Measurements from ENCODE around the gene RPL28.

The RPL28 gene

GRCh38 chr19:55443045-55443823 lies 57.5 kb downstream of the RPL28 start, which contains the start of gene SHISA7:
SHISA7 (minus strand) TSS chr19:55443300; CDS start chr19:55442863, 437 bp downstream.
- H3K36me3 ChIP-seq (replicated peaks; ENCODE audit: insufficient read depth, low read length), result no peaks in the 10 kb centered on the region
- H3K9ac ChIP-seq (ENCODE audit: low read length), result no peak within 1 kb of the TSS
- no peak within 1 kb of the TSS for H3K4me3 ChIP-seq (ENCODE audit: low read length)
- no peaks in the 10 kb centered on the region for H3K9me3 ChIP-seq (replicated peaks; ENCODE audit: insufficient read depth, low read length)
- DNase-seq, result no peak
- no peaks in the 10 kb centered on the region for H4K20me1 ChIP-seq (ENCODE audit: insufficient read depth, low read length)
- no peak within 1 kb of the TSS for H3K27ac ChIP-seq (ENCODE audit: low read length)
- no peaks in the 10 kb centered on the region for H3F3A ChIP-seq (ENCODE audit: insufficient read depth, low read length)
- TF ChIP-seq CTCF (IDR thresholded peaks at IDR 0.05; ENCODE audit: low read length) (no peak), EZH2 (optimal IDR thresholded peaks at IDR 0.05; ENCODE audit: low read depth, low read length) (peak; percentile 18), EZH2phosphoT487 (IDR thresholded peaks at IDR 0.05; ENCODE audit: low read length) (no peak)
- H3K4me1 ChIP-seq (ENCODE audit: low read length), result no peaks in the 10 kb centered on the region
- H3K27me3 ChIP-seq (replicated peaks; ENCODE audit: insufficient read depth, low read length), result peaks cover 69% of the 10 kb centered on the region
- no peaks in the 10 kb centered on the region for H3K9me2 ChIP-seq (replicated peaks; ENCODE audit: insufficient read depth, low read length)
- H2AFZ ChIP-seq (ENCODE audit: low read length), result no peak within 1 kb of the TSS
- no peak within 1 kb of the TSS for H3K4me2 ChIP-seq (ENCODE audit: low read depth, low read length)
- no peaks in the 10 kb centered on the region for H3K79me2 ChIP-seq (ENCODE audit: low read length)

- Histone ChIP-seq H3K4me2 (ENCODE audit: low read depth, low read length) (no peak overlapping the region), H3K36me3 (replicated peaks; ENCODE audit: insufficient read depth, low read length) (no peaks in the 10 kb centered on the region), H4K20me1 (ENCODE audit: insufficient read depth, low read length) (no peaks in the 10 kb centered on the region), H3F3A (ENCODE audit: insufficient read depth, low read length) (no peaks in the 10 kb centered on the region), H3K9me3 (replicated peaks; ENCODE audit: insufficient read depth, low read length) (no peaks in the 10 kb centered on the region), H3K79me2 (ENCODE audit: low read length) (no peaks in the 10 kb centered on the region), H3K27me3 (replicated peaks; ENCODE audit: insufficient read depth, low read length) (peaks cover 67% of the 10 kb centered on the region), H3K4me3 (ENCODE audit: low read length) (no peak overlapping the region), H3K9ac (ENCODE audit: low read length) (no peak overlapping the region), H3K4me1 (ENCODE audit: low read length) (no peaks in the 10 kb centered on the region), H3K27ac (ENCODE audit: low read length) (no peak overlapping the region), H2AFZ (ENCODE audit: low read length) (no peak overlapping the region), H3K9me2 (replicated peaks; ENCODE audit: insufficient read depth, low read length) (no peaks in the 10 kb centered on the region)
- DNase-seq, result no peak
- TF ChIP-seq CTCF (IDR thresholded peaks at IDR 0.05; ENCODE audit: low read length) (no peak), EZH2phosphoT487 (IDR thresholded peaks at IDR 0.05; ENCODE audit: low read length) (no peak), EZH2 (optimal IDR thresholded peaks at IDR 0.05; ENCODE audit: low read depth, low read length) (no peak)
These were observed 58.2 kb downstream of the RPL28 start for GRCh38 chr19:55443824-55444480.

GRCh38 chr19:55444646-55445045 lies 58.9 kb downstream of the RPL28 start:
- H3K4me1 ChIP-seq (ENCODE audit: low read length), result no peaks in the 10 kb centered on the region
- no peak overlapping the region for H2AFZ ChIP-seq (ENCODE audit: low read length)
- no peaks in the 10 kb centered on the region for H3K9me3 ChIP-seq (replicated peaks; ENCODE audit: insufficient read depth, low read length)
- no peak for TF ChIP-seq EZH2 (optimal IDR thresholded peaks at IDR 0.05; ENCODE audit: low read depth, low read length)
- TF ChIP-seq EZH2phosphoT487 (IDR thresholded peaks at IDR 0.05; ENCODE audit: low read length), result no peak
- TF ChIP-seq CTCF (IDR thresholded peaks at IDR 0.05; ENCODE audit: low read length), result no peak
- no peak overlapping the region for H3K27ac ChIP-seq (ENCODE audit: low read length)
- H3K79me2 ChIP-seq (ENCODE audit: low read length), result no peaks in the 10 kb centered on the region
- no peak overlapping the region for H3K4me3 ChIP-seq (ENCODE audit: low read length)
- no peaks in the 10 kb centered on the region for H4K20me1 ChIP-seq (ENCODE audit: insufficient read depth, low read length)
- H3F3A ChIP-seq (ENCODE audit: insufficient read depth, low read length), result no peaks in the 10 kb centered on the region
- H3K9me2 ChIP-seq (replicated peaks; ENCODE audit: insufficient read depth, low read length), result no peaks in the 10 kb centered on the region
- no peaks in the 10 kb centered on the region for H3K36me3 ChIP-seq (replicated peaks; ENCODE audit: insufficient read depth, low read length)
- H3K9ac ChIP-seq (ENCODE audit: low read length), result no peak overlapping the region
- H3K27me3 ChIP-seq (replicated peaks; ENCODE audit: insufficient read depth, low read length), result peaks cover 67% of the 10 kb centered on the region
- H3K4me2 ChIP-seq (ENCODE audit: low read depth, low read length), result no peak overlapping the region
- DNase-seq, result no peak
